ENCODE results near the gene NAT8. TPM values are rescaled to one million over a fixed set of nuclear protein-coding genes. Genes with fewer than 3 reads are reported as not detected.
"Not testable (repeated sequence)": the region's sequence is repeated elsewhere in the genome, so short reads cannot be mapped to it uniquely, and the experiment has no call there.

The NAT8 gene, protein sequence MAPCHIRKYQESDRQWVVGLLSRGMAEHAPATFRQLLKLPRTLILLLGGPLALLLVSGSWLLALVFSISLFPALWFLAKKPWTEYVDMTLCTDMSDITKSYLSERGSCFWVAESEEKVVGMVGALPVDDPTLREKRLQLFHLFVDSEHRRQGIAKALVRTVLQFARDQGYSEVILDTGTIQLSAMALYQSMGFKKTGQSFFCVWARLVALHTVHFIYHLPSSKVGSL
- not detected in 2 replicates for total RNA-seq (2014; rRNA removed; shearing (Covaris generic))

DNA sequence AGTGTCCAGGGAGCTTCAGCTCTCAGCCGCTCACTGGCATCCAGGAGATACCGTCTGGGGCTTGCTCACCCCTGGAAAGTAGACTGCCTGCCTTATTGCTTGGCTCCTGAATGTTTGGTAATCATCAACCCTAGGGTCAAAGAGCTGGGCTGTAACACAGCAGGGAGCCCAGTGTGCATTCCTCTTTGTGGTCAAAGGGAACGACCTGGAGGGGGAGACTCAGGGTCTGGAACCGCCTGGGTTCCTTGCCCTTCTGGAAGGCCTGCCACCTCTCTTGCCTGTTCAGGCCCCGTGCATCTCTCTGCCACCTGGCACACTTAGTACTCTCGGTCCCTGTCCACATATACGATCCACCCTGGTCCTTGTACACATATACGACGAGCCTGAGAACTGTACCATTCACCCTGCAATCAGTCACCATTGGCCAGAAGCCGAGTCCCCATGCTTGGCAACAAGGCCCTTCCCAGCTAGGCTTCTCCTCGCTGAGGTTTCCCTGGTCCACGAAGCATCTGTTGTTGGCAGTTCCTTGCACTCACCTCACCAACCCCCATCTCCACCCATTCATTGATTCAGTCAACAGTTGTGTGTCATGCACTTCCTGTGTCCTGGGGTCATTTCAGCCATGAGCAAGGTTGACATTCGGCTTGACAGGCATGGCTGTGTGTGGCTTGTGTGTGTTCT is at the start of gene NAT8:
Gene NAT8, minus strand, starts transcription at position 85 of the 681 bp plus-strand sequence. CDS start 794 bp downstream, outside the sequence.
- H3K36me3 ChIP-seq (replicated peaks; ENCODE audit: control insufficient read depth, insufficient read depth, low read length), result no peaks in the 10 kb centered on the region
- no peak for DNase-seq
- no peaks in the 10 kb centered on the region for H3K27me3 ChIP-seq (ENCODE audit: control insufficient read depth, insufficient read depth, low read length)
- H3K4me3 ChIP-seq (ENCODE audit: insufficient read depth, low read depth, low read length), result no peak within 1 kb of the TSS

DNA sequence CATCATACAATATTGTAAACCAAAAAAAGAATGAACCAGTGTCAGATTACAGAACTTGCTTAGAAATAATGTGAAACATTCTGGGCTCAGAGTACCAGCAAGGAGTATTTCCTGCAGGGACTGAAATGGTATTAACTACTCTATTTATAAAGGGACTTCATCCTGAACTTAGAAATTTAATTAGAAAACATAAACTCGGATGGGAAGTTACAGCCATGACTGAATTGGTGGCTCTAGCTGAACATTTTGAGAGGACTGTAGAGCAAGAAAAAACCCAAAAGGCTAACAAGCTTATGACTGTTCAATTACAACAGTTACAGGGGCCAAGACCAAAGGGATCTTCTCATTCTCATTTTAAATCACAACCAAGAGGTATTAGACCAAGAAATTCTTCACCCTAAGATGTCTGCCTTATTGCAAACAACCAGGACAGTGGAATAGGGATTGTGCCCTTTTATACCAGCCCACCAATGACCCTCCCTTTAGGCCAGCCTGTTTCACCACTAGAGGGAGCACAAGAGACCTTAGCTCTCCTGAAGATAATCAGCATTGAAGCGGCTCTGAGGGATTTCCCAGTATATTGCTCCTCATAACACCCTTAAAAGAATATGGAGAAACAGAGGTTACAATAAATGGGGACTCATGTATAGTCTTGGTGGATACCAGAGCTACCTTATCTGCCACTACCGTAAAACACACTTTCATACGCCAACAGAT is 48.3 kb upstream of the NAT8 start:
- H3K4me3 ChIP-seq (ENCODE audit: insufficient read depth, low read depth, low read length); H3K27me3 ChIP-seq (ENCODE audit: control insufficient read depth, insufficient read depth, low read length); H3K36me3 ChIP-seq (replicated peaks; ENCODE audit: control insufficient read depth, insufficient read depth, low read length); DNase-seq: not testable (repeated sequence)

DNA sequence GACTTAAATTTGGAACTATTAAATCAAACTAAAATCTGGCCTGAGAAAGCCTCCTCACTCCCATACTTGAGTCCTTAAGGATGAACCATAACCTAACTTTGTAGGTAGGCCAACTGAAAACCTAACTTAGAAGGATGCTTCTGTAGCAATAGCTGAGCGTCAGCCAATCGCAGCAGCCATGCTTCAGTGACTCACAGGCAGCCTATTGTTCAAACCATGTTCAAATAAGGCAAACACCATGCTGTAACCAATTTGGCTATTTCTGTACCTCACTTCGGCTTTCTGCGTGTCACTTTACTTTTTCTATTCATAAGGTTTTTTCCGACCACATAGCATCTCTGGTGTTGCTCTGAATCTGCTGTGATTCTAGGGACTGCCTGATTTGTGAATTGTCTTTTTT is 46.3 kb upstream of the NAT8 start:
- not testable (repeated sequence) for H3K4me3 ChIP-seq (ENCODE audit: insufficient read depth, low read depth, low read length); H3K27me3 ChIP-seq (ENCODE audit: control insufficient read depth, insufficient read depth, low read length); H3K36me3 ChIP-seq (replicated peaks; ENCODE audit: control insufficient read depth, insufficient read depth, low read length); DNase-seq

DNA sequence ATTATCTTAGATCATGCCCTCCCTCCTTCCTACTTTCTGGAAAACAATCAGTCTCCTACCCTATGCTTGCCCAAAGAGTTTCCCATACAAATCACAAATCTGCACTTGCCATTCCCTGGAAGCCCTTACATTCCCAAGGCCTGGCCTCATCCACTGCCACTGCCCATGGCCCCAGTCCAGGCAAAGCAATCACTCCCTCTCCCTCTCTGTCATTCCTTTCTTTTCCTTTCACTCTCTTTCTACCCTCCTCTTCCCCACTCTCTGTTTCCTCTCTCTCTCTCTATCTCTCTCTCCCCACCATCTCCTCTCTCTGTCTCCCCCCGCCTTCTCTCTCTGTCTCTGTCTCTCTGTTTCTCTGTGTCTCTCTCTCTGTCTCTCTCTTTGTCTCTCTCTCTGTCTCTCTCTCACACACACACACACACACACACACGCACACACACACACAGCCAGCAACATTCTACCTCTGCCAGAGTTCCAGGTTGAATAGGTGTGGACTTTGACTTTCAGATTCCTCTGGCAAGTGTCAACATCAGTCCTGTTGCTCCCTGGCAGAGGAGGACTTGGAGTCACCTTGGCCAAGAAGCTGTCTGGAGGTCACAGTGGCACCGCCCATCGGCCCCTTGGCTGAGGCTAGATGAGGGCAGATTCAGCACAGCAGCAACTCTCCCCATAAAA is 43.7 kb upstream of the NAT8 start:
- H3K4me3 ChIP-seq (ENCODE audit: insufficient read depth, low read depth, low read length), result no peak overlapping the region
- no peak for DNase-seq
- H3K27me3 ChIP-seq (ENCODE audit: control insufficient read depth, insufficient read depth, low read length), result no peaks in the 10 kb centered on the region
- no peaks in the 10 kb centered on the region for H3K36me3 ChIP-seq (replicated peaks; ENCODE audit: control insufficient read depth, insufficient read depth, low read length)

DNA sequence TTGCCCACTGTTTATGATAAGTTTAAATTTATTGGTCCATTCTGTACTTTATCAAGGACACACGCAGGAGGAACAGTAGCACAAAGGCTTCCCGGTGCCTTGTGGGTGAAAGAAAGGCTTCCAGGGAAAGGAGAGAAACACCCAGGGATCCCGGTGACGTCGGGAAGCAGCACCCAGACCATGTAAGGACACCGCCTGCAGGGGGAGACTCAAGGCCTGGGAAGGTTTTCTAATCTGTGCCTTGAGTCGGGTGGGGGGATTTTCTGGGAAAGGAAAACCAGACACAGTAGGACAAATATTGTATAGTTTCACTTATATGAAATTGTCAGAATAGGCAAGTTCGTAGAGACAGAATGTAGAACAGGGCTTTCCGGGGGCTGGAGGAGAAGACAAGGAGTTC is 42.7 kb upstream of the NAT8 start:
- not testable (repeated sequence) for H3K36me3 ChIP-seq (replicated peaks; ENCODE audit: control insufficient read depth, insufficient read depth, low read length); DNase-seq; H3K4me3 ChIP-seq (ENCODE audit: insufficient read depth, low read depth, low read length); H3K27me3 ChIP-seq (ENCODE audit: control insufficient read depth, insufficient read depth, low read length)

DNA sequence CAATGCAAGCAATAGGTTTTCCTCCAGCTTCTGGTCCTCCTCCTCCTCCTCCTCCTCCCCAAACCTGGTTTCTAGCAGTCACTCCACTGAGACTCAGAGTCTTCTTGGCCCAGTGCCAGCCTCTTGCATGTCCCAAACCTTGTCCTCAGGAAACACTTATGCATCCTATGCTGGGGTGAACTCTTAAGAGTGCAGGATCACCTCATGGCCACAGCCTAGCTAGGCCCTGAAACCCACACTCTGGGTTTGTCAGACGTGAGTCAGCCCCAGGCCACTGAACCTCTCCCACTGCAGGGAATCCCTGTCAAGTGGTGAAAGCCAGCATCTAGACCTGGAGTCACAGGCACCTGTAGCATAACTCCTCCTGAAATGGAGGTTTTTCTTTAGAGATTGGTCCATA is 42.1 kb upstream of the NAT8 start:
- H3K4me3 ChIP-seq (ENCODE audit: insufficient read depth, low read depth, low read length); H3K27me3 ChIP-seq (ENCODE audit: control insufficient read depth, insufficient read depth, low read length); H3K36me3 ChIP-seq (replicated peaks; ENCODE audit: control insufficient read depth, insufficient read depth, low read length); DNase-seq: not testable (repeated sequence)

DNA sequence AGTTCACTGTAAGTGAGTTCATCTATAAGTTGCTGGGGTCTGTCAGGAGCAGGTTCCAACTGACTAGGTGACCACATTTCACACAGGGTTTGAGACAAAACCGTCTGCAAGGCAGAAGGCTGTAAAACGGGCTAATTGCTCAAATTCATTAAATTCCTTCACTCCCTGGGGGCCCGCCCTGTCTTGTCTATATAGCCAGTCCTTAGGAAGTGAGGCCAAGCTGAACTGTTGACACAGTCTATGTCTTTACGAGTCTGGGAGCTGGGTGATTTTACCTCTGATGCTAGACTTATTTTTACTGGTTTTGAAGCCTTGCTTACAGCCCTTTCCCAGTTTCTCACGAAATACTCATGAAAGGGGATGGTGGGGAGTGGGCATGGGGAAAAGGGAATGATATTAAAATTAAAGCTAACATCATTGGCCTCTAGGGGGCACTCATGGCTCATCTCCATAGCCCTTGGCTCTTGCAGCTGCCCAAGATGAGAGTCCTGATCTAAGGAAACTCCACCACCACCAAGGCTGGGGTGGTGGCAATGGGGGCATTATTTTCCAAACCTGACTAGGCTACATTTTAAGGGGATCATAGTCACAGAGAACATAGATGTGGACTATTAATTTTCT is 37.8 kb upstream of the NAT8 start:
- H3K4me3 ChIP-seq (ENCODE audit: insufficient read depth, low read depth, low read length); H3K27me3 ChIP-seq (ENCODE audit: control insufficient read depth, insufficient read depth, low read length); H3K36me3 ChIP-seq (replicated peaks; ENCODE audit: control insufficient read depth, insufficient read depth, low read length): not testable (repeated sequence)
- peak; percentile 37 for DNase-seq

DNA sequence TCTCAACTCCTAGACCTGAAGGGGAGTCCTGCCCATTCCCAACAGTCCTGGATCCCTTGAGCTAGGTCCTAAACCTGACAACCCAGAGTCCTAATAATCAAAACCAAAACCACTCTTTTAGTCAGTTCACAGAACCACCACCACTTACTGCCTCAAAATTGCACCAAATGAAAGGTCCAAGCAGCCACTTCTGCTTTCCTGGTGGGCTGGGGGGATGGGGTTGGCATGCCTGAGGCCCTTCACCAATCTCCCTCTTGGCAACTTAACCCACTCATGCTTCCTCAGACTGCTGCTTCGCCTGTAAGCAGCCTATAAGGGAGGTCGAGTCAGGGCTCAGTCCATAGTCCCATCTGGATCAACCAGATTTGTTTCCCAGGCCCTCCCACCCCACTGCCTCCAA is 37.0 kb upstream of the NAT8 start:
- H3K36me3 ChIP-seq (replicated peaks; ENCODE audit: control insufficient read depth, insufficient read depth, low read length); H3K4me3 ChIP-seq (ENCODE audit: insufficient read depth, low read depth, low read length); DNase-seq; H3K27me3 ChIP-seq (ENCODE audit: control insufficient read depth, insufficient read depth, low read length): not testable (repeated sequence)

DNA sequence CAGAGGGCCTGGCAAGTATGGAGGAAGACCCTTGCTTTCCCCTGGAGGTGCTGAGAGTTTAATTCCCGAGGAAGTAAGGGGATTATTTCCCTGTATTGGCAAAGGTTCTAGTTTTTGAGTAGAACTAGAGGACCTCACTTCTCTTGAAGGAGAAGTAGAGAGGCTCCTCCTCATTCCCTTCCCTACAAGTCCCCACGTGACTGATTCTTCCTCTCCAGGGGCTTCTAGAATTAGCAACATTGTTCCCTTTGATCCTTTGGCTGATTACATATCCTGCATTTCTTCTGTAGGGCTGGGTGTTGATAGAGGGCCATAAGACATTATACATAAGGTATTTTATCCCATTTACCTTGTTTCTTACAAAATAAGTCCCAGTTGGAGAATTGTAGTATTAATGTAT is 35.8 kb upstream of the NAT8 start:
- H3K27me3 ChIP-seq (ENCODE audit: control insufficient read depth, insufficient read depth, low read length); H3K36me3 ChIP-seq (replicated peaks; ENCODE audit: control insufficient read depth, insufficient read depth, low read length); H3K4me3 ChIP-seq (ENCODE audit: insufficient read depth, low read depth, low read length); DNase-seq: not testable (repeated sequence)

DNA sequence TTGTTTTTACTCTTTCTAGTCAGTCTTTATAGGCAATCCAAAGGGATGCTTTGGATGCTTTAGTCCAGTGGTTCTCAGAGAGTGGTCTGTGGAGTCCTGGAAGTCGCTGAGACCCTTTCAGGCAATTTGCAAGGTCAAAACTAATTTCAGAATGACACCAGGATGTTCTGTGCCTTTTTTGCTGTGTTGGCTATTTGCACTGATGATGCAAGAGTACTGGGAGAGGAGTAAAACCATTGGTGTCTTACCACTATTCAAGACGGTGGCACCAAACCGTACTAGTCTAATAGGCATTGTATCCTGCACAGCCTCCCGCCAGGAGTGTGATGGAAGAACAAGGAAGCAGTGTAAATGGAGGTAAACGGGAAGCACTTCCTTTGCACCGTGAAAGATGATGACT is 34.0 kb upstream of the NAT8 start:
- H3K36me3 ChIP-seq (replicated peaks; ENCODE audit: control insufficient read depth, insufficient read depth, low read length); H3K4me3 ChIP-seq (ENCODE audit: insufficient read depth, low read depth, low read length); DNase-seq; H3K27me3 ChIP-seq (ENCODE audit: control insufficient read depth, insufficient read depth, low read length): not testable (repeated sequence)

DNA sequence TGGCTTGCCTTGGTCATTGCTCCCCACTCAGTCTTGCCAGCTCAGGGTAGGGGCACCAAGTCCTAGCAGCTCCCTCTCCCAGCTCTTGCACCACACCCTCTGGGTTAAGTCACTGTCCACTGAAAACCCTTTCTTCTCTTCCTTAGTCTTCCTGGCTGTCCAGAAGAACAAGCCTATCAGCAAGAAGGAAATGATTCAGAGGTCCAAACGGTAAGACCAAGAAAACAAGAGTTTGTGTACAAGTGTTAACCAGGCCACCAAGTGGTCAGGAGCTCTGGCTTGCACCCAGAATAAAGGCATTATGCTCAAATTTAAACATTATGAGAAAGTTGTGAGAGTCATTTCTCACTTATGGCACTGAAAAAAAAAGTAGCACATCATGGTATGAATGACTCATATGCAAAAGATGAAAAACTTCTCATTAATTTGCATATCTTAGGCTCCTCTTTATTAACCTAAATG is 32.5 kb upstream of the NAT8 start:
- not testable (repeated sequence) for H3K36me3 ChIP-seq (replicated peaks; ENCODE audit: control insufficient read depth, insufficient read depth, low read length); H3K4me3 ChIP-seq (ENCODE audit: insufficient read depth, low read depth, low read length); H3K27me3 ChIP-seq (ENCODE audit: control insufficient read depth, insufficient read depth, low read length); DNase-seq

DNA sequence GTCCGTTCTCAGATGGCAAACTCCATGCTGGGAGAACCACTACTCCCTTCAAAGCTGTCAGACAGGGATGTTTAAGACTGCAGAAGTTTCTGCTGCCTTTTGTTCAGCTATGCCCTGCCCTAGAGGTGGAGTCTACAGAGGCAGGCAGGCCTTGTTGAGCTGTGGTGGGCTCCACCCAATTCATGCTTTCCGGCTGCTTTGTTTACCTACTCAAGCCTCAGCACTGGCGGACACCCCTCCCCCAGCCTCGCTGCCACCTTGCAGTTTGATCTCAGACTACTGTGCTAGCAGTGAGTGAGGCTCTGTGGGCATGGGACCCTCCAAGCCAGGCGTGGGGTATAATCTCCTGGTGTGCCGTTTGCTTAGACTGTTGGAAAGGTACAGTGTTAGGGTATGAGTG is 27.8 kb upstream of the NAT8 start:
- DNase-seq; H3K36me3 ChIP-seq (replicated peaks; ENCODE audit: control insufficient read depth, insufficient read depth, low read length); H3K4me3 ChIP-seq (ENCODE audit: insufficient read depth, low read depth, low read length); H3K27me3 ChIP-seq (ENCODE audit: control insufficient read depth, insufficient read depth, low read length): not testable (repeated sequence)

DNA sequence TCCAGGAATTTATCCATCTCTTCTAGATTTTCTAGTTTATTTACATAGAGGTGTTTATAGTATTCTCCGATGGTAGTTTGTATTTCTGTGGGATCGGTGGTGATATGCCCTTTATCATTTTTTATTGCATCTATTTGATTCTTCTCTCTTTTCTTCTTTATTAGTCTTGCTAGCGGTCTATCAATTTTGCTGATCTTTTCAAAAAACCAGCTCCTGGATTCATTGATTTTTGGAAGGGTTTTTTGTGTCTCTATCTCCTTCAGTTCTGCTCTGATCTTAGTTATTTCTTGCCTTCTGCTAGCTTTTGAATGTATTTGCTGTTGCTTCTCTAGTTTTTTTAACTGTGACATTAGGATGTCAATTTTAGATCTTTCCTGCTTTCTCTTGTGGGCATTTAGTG is 25.0 kb upstream of the NAT8 start:
- H3K27me3 ChIP-seq (ENCODE audit: control insufficient read depth, insufficient read depth, low read length); H3K4me3 ChIP-seq (ENCODE audit: insufficient read depth, low read depth, low read length); DNase-seq: not testable (repeated sequence)

DNA sequence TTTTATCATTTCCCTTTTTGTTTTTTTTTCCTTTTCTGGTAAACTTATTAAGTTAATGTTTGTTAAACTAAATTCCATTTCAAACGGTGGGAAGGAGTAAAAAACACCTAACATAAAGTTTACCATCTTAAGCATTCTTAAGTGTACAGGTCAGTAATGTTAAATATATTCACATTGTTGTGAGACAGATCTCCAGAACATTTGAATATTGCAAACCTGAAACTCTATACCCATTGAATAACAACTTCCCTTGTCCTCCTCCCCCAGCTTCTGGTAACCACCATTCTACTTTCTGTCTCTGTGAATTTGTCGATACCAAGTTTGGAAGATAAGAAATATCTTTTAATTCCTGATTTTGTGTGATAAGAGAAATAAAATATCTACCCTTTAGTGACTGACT is 12.0 kb upstream of the NAT8 start:
- no peak for DNase-seq
- H3K4me3 ChIP-seq (ENCODE audit: insufficient read depth, low read depth, low read length), result no peak overlapping the region
- H3K36me3 ChIP-seq (replicated peaks; ENCODE audit: control insufficient read depth, insufficient read depth, low read length), result no peaks in the 10 kb centered on the region
- H3K27me3 ChIP-seq (ENCODE audit: control insufficient read depth, insufficient read depth, low read length), result no peaks in the 10 kb centered on the region

More for the DNA sequence above, 25.0 kb upstream of the NAT8 start:
- not testable (repeated sequence) for H3K36me3 ChIP-seq (replicated peaks; ENCODE audit: control insufficient read depth, insufficient read depth, low read length)
